ENCODE results near the gene KLHL29.

DNA sequence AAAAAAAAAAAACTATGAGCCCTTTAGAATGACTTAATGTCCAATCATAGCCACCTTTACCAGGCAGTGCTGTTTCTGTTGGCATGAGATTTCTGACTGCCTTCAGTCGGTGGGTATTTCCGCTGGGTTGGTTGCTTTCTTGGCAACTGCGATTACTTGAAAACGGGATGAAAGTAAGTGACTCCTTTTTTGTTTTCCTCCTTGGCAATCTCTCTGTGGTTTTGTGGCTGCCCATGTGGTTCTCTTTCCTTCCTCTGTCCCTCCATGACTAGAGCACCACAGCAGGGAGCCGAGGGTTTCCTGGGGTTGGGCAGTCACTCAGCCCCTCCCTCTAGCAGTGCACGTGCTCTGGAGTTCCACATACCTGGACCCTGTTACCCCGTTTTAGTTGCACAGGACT is 112.1 kb downstream of the KLHL29 start:
- TF ChIP-seq CTCF (IDR thresholded peaks at IDR 0.05; ENCODE audit: poor library complexity) (no peak), EZH2phosphoT487 (IDR thresholded peaks at IDR 0.05; ENCODE audit: low read depth, severe bottlenecking, unreplicated experiment) (no peak)

All from hepatocyte (in vitro differentiated cells).